A549 (cell line): Measurements from ENCODE around the gene PDE4D.

Experiments used
- CEBPB ChIP-seq, 2 experiments: fragments of >200 bp in 1 of 2; sonication (Bioruptor Twin) in 1 of 2; formaldehyde crosslinking in 1 of 2; IDR thresholded peaks; 2 replicates each; pipeline ENCODE4 v1.6.1; 2012 to 2016
- CHD4 ChIP-seq: fragments of 200-600 bp; sonication (generic); IDR thresholded peaks from 2 replicates; pipeline ENCODE4 v1.6.1; 2016; ENCODE audit warnings: antibody characterized with exemption, mild to moderate bottlenecking, borderline replicate concordance
- EP300 ChIP-seq, 2 experiments: fragments of >200 bp; sonication (Bioruptor Twin); formaldehyde crosslinking; IDR thresholded peaks; 2 replicates in 1 of 2; 3 replicates in 1 of 2; pipeline ENCODE4 v1.6.1; 2016 to 2017
- ESRRA ChIP-seq: fragments of 150-350 bp; IDR thresholded peaks from 2 replicates; pipeline ENCODE4 v1.6.1; 2014; ENCODE audit warnings: mild to moderate bottlenecking, low read length, borderline replicate concordance
- JUN ChIP-seq, 2 experiments: fragments of >200 bp; sonication (Bioruptor Twin); formaldehyde crosslinking; IDR thresholded peaks; 2 replicates in 1 of 2; 3 replicates in 1 of 2; pipeline ENCODE4 v1.6.1; 2016 to 2017
- MAFK ChIP-seq: fragments of 450-650 bp; IDR thresholded peaks from 2 replicates; pipeline ENCODE4 v1.6.1; 2014; ENCODE audit not compliant: partially characterized antibody
- MAZ ChIP-seq: fragments of 150-350 bp; IDR thresholded peaks from 2 replicates; pipeline ENCODE4 v1.6.1; 2014; ENCODE audit warnings: antibody characterized with exemption, low read depth, low read length, borderline replicate concordance
- PHF8 ChIP-seq: fragments of 200-600 bp; sonication (generic); IDR thresholded peaks from 2 replicates; pipeline ENCODE4 v1.6.1; 2016; ENCODE audit warnings: low read depth, mild to moderate bottlenecking, antibody characterized with exemption, moderate library complexity, borderline replicate concordance
- POLR2A ChIP-seq: IDR thresholded peaks from 2 replicates; pipeline ENCODE4 v1.6.1; 2012; ENCODE audit warnings: mild to moderate bottlenecking, low read length
- SMC3 ChIP-seq: fragments of >200 bp; sonication (Bioruptor Twin); formaldehyde crosslinking; IDR thresholded peaks from 3 replicates; pipeline ENCODE4 v1.6.1; 2018; ENCODE audit warnings: inconsistent platforms
- TFCP2L1 ChIP-seq: fragments of 250-450 bp; sonication (Bioruptor Pico); IDR thresholded peaks from 2 replicates; pipeline ENCODE4 v1.5.0; 2021; ENCODE audit warnings: mild to moderate bottlenecking
- TF ChIP-seq, protein P1 (sequence below): fragments of >200 bp; sonication (Bioruptor Twin); formaldehyde crosslinking; IDR thresholded peaks from 3 replicates; pipeline ENCODE4 v1.5.1; 2016

- TF ChIP-seq, protein P1, sequence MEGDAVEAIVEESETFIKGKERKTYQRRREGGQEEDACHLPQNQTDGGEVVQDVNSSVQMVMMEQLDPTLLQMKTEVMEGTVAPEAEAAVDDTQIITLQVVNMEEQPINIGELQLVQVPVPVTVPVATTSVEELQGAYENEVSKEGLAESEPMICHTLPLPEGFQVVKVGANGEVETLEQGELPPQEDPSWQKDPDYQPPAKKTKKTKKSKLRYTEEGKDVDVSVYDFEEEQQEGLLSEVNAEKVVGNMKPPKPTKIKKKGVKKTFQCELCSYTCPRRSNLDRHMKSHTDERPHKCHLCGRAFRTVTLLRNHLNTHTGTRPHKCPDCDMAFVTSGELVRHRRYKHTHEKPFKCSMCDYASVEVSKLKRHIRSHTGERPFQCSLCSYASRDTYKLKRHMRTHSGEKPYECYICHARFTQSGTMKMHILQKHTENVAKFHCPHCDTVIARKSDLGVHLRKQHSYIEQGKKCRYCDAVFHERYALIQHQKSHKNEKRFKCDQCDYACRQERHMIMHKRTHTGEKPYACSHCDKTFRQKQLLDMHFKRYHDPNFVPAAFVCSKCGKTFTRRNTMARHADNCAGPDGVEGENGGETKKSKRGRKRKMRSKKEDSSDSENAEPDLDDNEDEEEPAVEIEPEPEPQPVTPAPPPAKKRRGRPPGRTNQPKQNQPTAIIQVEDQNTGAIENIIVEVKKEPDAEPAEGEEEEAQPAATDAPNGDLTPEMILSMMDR: no peak
- no peak for TF ChIP-seq EP300 (IDR thresholded peaks at IDR 0.05)
- no peak for TF ChIP-seq POLR2A
- TF ChIP-seq MAZ: no peak
- TF ChIP-seq SMC3: no peak
- peak; percentile 49 for TF ChIP-seq MAFK
- no peak for TF ChIP-seq ESRRA
- TF ChIP-seq CHD4: no peak
- no peak for TF ChIP-seq JUN (IDR thresholded peaks at IDR 0.05)
- no peak for TF ChIP-seq TFCP2L1
- no peak for TF ChIP-seq CEBPB (IDR thresholded peaks at IDR 0.05)
- TF ChIP-seq PHF8: no peak
These were observed 356.7 kb downstream of the PDE4D start for GRCh38 chr5:59536875-59537274.
